Type B pancreatic cell (in vitro differentiated cells): ENCODE measurements around the gene KCTD5. TPM values are rescaled to one million over a fixed set of nuclear protein-coding genes. Genes with fewer than 3 reads are reported as not detected.

Experiments used
- DNase-seq: peaks from one replicate; pipeline ENCODE4 v3.0.0; 2021; ENCODE audit warnings: mixed read lengths; ENCODE audit not compliant: unreplicated experiment; ENCODE audit errors: extremely low spot score
- H3K27ac Mint-ChIP-seq: 2 replicates; pipeline ENCODE4 v1.8.0; 2021; ENCODE audit warnings: mild to moderate bottlenecking, mixed read lengths
- H3K27me3 Mint-ChIP-seq: 2 replicates; pipeline ENCODE4 v1.8.0; 2021; ENCODE audit warnings: mixed read lengths
- H3K36me3 Mint-ChIP-seq: 2 replicates; pipeline ENCODE4 v1.8.0; 2021; ENCODE audit warnings: mixed read lengths
- H3K4me1 Mint-ChIP-seq: one replicate; pipeline ENCODE4 v1.8.0; 2021; ENCODE audit warnings: mixed read lengths; ENCODE audit not compliant: unreplicated experiment
- H3K4me3 Mint-ChIP-seq: 2 replicates; pipeline ENCODE4 v1.8.0; 2021; ENCODE audit warnings: mild to moderate bottlenecking, mixed read lengths
- H3K9me3 Mint-ChIP-seq: 2 replicates; pipeline ENCODE4 v1.8.0; 2021; ENCODE audit warnings: mixed read lengths
- total RNA-seq: library from RNA; stranded (reverse); gene quantifications from 2 replicates; pipeline ENCODE4 v1.2.1, GENCODE V29; 2021; ENCODE audit warnings: low replicate concordance
- TF ChIP-seq, protein P1 (sequence below): fragments of 200-600 bp; sonication (generic); conservative IDR thresholded peaks from 2 replicates; pipeline ENCODE4 v1.5.0; 2021; ENCODE audit warnings: antibody characterized with exemption, mild to moderate bottlenecking

Gene KCTD5
- total RNA-seq, 1 donor from 2014 or later, result 25.1 TPM

DNA sequence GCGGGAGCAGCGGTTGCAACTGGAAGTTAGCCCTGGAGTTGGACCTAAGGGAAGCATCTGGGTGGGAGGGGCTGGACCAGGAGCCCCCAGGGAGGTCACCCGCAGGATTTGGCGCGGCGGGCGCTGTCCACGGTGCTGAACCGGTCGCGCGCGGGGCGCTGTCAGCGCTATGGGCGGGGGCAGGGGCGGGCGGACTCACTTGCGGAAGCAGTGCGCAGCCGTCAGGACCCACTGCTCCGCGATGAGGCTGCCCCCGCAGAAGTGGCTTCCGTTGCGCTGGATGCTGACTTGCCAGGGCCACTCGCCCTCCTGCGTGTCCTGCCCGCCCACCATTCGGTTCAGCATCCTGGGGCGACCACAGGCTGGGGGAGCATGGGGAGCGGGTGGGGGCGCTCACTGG lies 33.2 kb downstream of the KCTD5 start:
- no peak for DNase-seq
- Mint-ChIP-seq H3K27ac (no peak overlapping the region), H3K4me3 (no peak overlapping the region), H3K4me1 (no peaks in the 10 kb centered on the region), H3K36me3 (no peaks in the 10 kb centered on the region), H3K9me3 (no peaks in the 10 kb centered on the region), H3K27me3 (peaks cover 4% of the 10 kb centered on the region)
- TF ChIP-seq, protein P1, sequence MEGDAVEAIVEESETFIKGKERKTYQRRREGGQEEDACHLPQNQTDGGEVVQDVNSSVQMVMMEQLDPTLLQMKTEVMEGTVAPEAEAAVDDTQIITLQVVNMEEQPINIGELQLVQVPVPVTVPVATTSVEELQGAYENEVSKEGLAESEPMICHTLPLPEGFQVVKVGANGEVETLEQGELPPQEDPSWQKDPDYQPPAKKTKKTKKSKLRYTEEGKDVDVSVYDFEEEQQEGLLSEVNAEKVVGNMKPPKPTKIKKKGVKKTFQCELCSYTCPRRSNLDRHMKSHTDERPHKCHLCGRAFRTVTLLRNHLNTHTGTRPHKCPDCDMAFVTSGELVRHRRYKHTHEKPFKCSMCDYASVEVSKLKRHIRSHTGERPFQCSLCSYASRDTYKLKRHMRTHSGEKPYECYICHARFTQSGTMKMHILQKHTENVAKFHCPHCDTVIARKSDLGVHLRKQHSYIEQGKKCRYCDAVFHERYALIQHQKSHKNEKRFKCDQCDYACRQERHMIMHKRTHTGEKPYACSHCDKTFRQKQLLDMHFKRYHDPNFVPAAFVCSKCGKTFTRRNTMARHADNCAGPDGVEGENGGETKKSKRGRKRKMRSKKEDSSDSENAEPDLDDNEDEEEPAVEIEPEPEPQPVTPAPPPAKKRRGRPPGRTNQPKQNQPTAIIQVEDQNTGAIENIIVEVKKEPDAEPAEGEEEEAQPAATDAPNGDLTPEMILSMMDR, result no peak

DNA sequence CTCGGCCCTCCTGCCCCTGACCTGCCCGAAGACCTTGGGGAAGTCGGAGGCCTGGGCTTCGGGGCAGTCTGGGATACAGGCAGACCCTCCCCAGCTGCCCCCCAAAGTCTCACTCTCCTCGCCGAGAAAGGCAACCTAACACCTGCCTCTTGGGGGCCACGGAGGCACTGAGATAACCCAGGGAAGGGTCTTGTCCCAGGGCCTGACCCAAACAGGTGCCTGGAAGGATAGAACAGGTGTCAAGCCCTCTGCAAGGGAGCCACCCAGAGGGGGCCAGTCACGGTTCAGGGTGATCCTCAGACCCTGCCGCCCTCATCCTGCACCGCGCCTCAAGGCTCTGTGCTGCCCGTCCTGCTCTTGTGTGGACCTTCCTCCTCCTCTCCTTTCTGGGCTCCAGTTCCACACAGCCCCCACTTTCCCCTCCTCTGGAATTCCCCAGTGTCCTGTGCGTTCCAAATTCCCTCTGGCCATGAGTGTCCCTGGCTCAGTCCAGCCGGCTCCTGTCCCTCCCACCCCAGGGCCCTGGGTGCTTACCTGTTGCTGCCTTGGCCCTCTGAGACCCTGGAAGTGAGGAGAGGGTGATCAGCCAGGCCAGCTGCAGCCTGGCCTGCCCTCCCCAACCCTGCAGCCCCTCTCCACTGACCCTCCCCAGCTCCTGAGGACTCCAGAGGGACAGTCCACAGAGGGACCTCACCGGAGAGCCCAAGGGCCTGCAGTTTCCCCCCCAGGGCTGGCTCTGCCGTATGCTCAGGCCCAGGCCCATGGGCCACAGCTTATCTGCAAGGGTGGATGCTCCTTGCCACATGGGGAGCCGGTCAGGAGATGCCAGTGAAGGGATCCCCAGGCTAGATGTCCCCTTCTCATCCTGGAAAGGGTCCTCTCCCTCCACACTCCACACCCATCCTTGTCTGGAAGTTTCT lies 33.9 kb downstream of the KCTD5 start:
- no peak for DNase-seq
- TF ChIP-seq, protein P1, result no peak
- H3K4me3 Mint-ChIP-seq, result no peak overlapping the region
- H3K4me1 Mint-ChIP-seq, result no peaks in the 10 kb centered on the region
- no peak overlapping the region for H3K27ac Mint-ChIP-seq
- no peaks in the 10 kb centered on the region for H3K36me3 Mint-ChIP-seq
- H3K9me3 Mint-ChIP-seq, result no peaks in the 10 kb centered on the region
- H3K27me3 Mint-ChIP-seq, result peaks cover 4% of the 10 kb centered on the region

DNA sequence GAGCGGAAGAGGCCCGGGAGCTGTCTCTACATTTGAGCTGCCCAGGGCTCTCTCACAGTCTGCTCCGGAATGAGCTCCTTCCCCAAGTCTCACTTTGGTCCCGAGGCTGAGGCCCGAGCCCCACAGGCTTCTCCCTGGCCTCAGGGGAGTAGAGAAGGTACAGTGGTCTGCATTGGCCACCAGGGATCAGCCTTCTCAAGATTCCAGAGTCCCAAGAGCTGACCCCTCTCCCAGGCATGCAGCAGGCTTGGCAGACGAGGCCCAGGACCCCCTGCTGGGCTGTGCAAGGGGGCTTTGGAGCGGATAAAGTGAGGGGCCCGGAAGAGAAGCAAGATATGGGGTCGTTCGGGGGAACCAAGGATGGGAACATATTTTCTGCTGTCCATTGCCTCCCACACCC lies 34.6 kb downstream of the KCTD5 start:
- H3K4me3 Mint-ChIP-seq, result no peak overlapping the region
- no peak for DNase-seq
- H3K9me3 Mint-ChIP-seq, result no peaks in the 10 kb centered on the region
- H3K36me3 Mint-ChIP-seq, result no peaks in the 10 kb centered on the region
- TF ChIP-seq, protein P1, result no peak
- no peak overlapping the region for H3K27ac Mint-ChIP-seq
- H3K4me1 Mint-ChIP-seq, result no peaks in the 10 kb centered on the region
- H3K27me3 Mint-ChIP-seq, result peaks cover 4% of the 10 kb centered on the region

DNA sequence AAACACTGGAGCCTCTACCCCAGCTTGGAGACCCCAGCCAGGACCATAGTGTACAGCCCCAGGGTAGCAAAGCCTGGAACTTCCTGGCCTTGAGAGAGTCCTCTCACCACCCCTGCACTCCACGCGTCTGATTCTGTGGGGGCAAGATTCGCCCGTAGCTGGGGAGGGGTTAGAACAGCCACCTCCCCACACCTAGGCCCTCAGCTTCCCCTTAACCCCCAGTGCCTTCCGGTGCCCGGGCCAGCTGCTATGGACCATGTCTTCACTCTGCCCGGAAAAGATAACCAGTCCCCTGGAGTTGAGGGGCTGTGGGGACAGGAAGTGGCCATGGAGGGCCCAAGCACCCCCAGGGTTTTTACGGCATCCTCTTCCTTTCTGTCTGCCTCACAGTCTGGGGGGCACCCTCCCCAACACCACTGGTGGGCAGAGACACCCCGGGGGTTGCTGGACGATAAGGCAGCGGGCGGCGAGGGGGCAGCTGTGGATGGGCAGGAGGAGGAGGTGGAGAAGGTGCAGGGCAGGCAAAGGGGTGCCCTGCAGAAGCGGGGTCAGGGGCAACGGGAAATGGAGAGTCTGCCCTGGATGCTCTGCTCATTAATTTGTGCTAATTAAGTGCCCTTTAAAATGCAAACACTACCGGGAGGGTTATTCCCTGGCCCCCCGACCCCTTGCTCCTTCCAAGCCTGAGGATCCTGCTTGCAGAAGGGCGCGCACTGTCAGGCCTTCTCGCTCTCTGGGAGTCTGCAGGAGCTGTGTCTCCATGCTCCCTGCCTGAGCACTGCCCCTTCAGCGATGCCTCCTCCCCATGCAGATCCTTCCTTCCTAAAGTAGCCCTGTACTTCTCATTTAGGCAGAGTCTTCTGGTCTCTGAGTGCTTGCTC lies 35.3 kb downstream of the KCTD5 start:
- no peaks in the 10 kb centered on the region for H3K4me1 Mint-ChIP-seq
- DNase-seq, result no peak
- H3K9me3 Mint-ChIP-seq, result no peaks in the 10 kb centered on the region
- peak overlapping the region; percentile 69 for H3K27ac Mint-ChIP-seq
- peaks cover 4% of the 10 kb centered on the region for H3K27me3 Mint-ChIP-seq
- TF ChIP-seq, protein P1, result no peak
- H3K36me3 Mint-ChIP-seq, result no peaks in the 10 kb centered on the region
- peak overlapping the region; percentile 74 for H3K4me3 Mint-ChIP-seq

DNA sequence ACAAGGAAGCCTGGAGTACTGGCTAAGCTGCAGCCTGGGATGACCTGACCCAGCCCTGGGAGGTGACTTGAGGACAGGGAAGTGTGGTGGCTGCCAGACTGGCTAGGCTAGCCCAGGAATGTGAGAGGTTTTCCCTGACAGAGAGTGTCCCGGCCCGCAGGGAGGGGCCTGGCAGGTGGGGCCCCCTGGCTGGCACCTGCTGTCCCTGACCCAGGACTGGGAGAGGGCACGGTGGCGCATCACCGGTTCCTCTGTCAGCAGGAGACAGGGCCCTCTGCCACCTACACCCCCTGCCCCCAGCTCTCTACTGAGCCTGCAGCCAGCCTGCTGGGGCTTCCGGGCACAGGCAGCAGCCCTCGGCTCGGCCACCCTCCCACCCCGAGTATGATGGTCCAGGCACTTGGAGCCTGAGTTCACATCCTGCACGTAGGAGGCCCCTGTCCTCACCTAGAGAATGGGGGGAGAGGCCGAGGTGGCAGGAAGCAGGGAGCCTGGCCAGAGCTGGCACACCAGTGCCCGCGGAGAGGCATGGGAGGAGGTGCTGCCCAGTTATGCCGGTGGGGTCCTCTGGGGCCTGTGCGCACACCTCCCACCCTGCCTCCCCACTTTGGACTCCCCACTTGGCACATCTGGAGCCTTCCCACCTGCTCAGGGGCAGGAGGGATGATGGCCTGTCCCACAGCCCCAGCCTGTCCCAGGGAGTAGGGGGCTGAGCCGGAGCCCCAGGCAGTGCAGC lies 37.2 kb downstream of the KCTD5 start:
- peak overlapping the region; percentile 77 for H3K4me3 Mint-ChIP-seq

More for the DNA sequence above, 37.2 kb downstream of the KCTD5 start:
- TF ChIP-seq, protein P1, result no peak
- peaks cover 8% of the 10 kb centered on the region for H3K27me3 Mint-ChIP-seq
- H3K4me1 Mint-ChIP-seq, result no peaks in the 10 kb centered on the region
- no peaks in the 10 kb centered on the region for H3K9me3 Mint-ChIP-seq
- DNase-seq, result no peak
- H3K36me3 Mint-ChIP-seq, result no peaks in the 10 kb centered on the region
- H3K27ac Mint-ChIP-seq, result peak overlapping the region; percentile 86
